HG03175 (cell line): ENCODE results near the gene CUZD1.

ENCODE experiments used
- ATAC-seq: cut with Tn5 transposase; IDR thresholded peaks from one replicate; pipeline ENCODE4 v1.9.1; 2021; ENCODE audit warnings: mild to moderate bottlenecking, moderate library complexity; ENCODE audit not compliant: unreplicated experiment

Gene CUZD1

DNA sequence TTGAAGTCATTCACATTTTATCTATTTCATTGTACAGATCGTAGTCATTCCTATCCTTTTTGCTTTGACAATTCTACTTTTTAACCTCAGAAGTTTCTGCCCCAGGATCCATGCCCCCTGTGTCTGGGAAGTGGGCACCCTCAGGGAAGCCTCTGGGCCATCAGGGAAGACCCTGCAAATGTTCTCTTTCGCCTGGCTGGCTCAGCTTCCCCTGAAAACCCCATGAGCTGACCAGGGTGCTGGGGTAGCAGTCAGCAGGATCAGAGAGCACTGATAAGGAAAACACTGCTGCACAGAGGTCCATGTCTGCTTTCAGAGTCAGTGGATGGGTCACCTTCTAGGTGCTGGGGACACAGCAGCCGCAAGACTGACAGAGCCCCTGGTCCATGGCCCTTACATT lies 23.8 kb downstream of the CUZD1 start:
- ATAC-seq, result no peak

GRCh38 chr10:122815458-122815857 lies 30.2 kb downstream of the CUZD1 start:
- no peak for ATAC-seq

DNA sequence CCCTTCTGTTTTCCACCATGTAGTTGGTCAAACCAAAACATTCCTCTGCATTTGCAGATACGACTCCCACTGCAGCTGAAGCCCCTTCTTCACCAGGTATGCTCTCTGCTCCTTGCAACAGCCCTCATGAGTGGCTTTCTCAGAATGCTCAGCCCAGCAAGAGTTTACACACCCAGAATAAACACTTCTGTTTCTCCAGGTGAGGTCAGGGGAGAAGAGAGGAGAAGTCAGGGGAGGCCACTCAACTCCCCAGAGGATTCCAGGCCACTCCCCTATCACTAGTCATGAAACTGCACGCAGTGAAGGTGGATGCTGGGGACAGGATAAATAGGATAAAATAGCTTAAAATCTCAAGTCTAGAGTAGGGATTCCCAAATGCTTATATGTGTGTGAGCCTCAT lies 31.2 kb downstream of the CUZD1 start:
- ATAC-seq, result no peak

- no peak for ATAC-seq
Observed at GRCh38 chr10:122812751-122813150, 32.9 kb downstream of the CUZD1 start.

GRCh38 chr10:122802282-122802681 lies 43.4 kb downstream of the CUZD1 start:
- no peak for ATAC-seq

- no peak for ATAC-seq
Observed at GRCh38 chr10:122798704-122799231, 46.9 kb downstream of the CUZD1 start.

DNA sequence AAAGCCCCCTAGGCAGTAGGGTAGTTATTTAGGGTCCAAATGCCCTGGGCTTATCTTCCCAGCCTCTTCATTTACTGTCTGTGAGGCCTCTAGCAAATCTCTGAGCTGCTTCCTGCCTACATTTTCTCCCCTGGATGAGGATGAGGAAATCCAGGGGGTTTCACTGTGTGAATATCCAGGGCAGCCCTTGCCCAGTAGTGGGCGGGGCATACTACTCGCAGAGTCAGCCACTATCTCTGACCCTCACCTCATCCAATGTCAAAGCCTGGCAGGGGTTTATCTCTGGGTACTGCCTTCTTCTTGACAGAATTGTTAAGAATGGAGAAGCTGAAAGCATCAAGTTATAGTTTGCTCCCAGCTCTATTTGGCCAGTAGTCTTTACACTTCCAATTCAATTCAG lies 48.9 kb downstream of the CUZD1 start:
- no peak for ATAC-seq

DNA sequence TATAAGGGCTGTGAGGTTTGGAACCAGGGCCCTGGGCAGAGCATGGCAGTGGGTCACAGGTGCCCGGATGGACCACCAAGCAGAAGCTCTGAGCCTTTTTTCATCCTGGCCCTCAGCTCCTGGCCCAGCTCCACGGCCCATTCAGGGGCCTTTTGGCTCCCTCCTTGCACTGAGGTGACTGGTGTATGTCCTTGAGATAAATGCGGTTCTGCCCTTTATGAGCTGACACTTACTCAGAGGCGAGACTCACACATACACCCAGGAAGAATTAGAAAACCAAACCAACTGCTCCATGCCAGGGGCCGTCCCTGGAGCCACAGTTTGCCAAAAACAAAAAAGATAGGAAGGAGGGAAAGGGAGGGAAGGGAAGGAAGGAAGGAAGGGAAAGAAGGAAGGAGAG lies 49.7 kb downstream of the CUZD1 start:
- no peak for ATAC-seq

DNA sequence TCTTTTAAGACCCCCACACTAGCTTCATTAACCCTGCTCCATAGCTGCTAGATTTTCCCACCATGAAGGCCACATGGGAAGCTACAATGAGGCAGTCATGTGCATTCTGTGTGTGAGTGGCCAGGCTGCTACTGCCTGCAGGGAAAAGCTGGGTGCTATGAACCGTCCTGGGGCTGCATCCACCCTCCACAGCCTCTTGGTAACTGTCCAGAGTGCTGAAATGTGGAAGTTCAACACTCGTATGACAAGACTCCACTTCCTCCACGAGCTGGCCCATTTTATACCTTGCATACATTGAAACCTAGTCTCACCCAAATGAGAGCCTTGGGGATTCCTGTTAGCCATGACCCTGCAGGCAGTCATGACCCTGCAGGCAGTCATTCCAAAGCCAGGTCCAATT lies 59.4 kb downstream of the CUZD1 start:
- ATAC-seq, result no peak

DNA sequence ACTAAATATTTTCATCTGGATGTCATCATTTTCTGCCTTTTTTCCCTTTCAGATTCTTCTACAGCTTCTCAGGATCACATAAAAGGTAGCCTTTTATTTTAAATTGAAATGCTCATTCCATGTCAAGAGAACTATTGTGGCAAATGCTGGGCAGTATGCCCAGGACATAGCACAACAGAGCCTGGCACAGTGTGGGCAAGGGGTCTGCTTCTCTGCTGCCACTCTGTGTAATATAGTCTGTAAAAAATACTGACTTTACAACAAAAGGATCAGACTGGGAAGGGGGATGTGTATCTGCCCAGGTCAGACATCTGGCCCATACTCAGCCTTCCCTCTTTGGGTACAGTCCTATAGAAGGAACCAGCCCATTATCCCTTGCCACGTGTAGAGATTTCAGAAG lies 62.7 kb downstream of the CUZD1 start:
- ATAC-seq, result no peak
